Heart left ventricle (tissue), 13 donors: ENCODE results near the gene VPS39.

Experiments
- CTCF ChIP-seq, 12 donors: fragments of 200-600 bp; sonication (generic) in 4 of 12; IDR thresholded peaks; one replicate each; pipeline versions ENCODE4 v1.5.0 to v1.8.0; 2018 to 2022; ENCODE audit warnings: antibody characterized with exemption in 12 of 12, mild to moderate bottlenecking in 5 of 12
- POLR2A ChIP-seq, 2 donors: fragments of 450-650 bp; IDR thresholded peaks; one replicate each; pipeline ENCODE4 v1.6.1; 2017; ENCODE audit warnings: antibody characterized with exemption in 2 of 2, mild to moderate bottlenecking in 2 of 2, moderate library complexity in 2 of 2
- donor health status: ischemic (EF 13 %, LVEDD 7.1; RV severe dilation, severe dysfunction).
- donor health status: DM: no; HTN: yes; CAD: no.
- donor health status: DM: no; HTN: no; CAD: no.
- donor health status: ischemic (EF 25% LVEDD 6.9; RV normal size, moderate dysfunction).
- donor health status: ischemic (EF 25% LVEDD 5.7; RV mildly dilated, moderate dysfunction).
- donor health status: ischemic (EF 35%, LVEDD 5.7; RV mildly dilated, moderate dysfunction).
- donor health status: nonischemic (EF 11% LVEDD 7.7; RV severe dilation, severe dysfunction).
- donor health status: DM: yes; HTN: yes; CAD: no.
- donor health status: PGD.
- donor health status: ischemic (EF 29% LVEDD 5.4; RV normal size, mild dysfunction).
- donor health status: nonischemic (EF 23%, LVEDD 6.1; RV moderate dilation, normal function).

GRCh38 chr15:42145546-42146455 is 62.3 kb downstream of the VPS39 start:
- no peak for TF ChIP-seq POLR2A (IDR thresholded peaks at IDR 0.05)
- no peak for TF ChIP-seq CTCF (IDR thresholded peaks at IDR 0.05)
